Activated naive CD8-positive, alpha-beta T cell (primary cell): ENCODE results near the gene PPIL4.
"Not testable (repeated sequence)": the region's sequence is repeated elsewhere in the genome, so short reads cannot be mapped to it uniquely, and the experiment has no call there.

ENCODE experiments used
- H3K27ac Mint-ChIP-seq: one replicate; pipeline ENCODE4 v1.8.0; 2021; ENCODE audit warnings: mixed read lengths
- H3K27me3 Mint-ChIP-seq: one replicate; pipeline ENCODE4 v1.8.0; 2021; ENCODE audit warnings: mixed read lengths
- H3K36me3 Mint-ChIP-seq: one replicate; pipeline ENCODE4 v1.8.0; 2021; ENCODE audit warnings: mixed read lengths
- H3K4me1 Mint-ChIP-seq: one replicate; pipeline ENCODE4 v1.8.0; 2021; ENCODE audit warnings: low read depth, mixed read lengths
- H3K4me3 Mint-ChIP-seq: one replicate; pipeline ENCODE4 v1.8.0; 2021; ENCODE audit warnings: mild to moderate bottlenecking, mixed read lengths
- H3K9me3 Mint-ChIP-seq: one replicate; pipeline ENCODE4 v1.8.0; 2021; ENCODE audit warnings: low read depth, mixed read lengths

Gene PPIL4

GRCh38 chr6:149463781-149464180 lies 82.1 kb downstream of the PPIL4 start:
- H3K27ac Mint-ChIP-seq, result peak overlapping the region; percentile 30
- no peaks in the 10 kb centered on the region for H3K9me3 Mint-ChIP-seq
- peaks cover 22% of the 10 kb centered on the region for H3K36me3 Mint-ChIP-seq
- H3K4me3 Mint-ChIP-seq, result no peak overlapping the region
- H3K27me3 Mint-ChIP-seq, result no peaks in the 10 kb centered on the region
- H3K4me1 Mint-ChIP-seq, result peaks cover 32% of the 10 kb centered on the region

- not testable (repeated sequence) for H3K9me3 Mint-ChIP-seq, H3K4me3 Mint-ChIP-seq, H3K27me3 Mint-ChIP-seq
- Mint-ChIP-seq H3K4me1 (peaks cover 29% of the 10 kb centered on the region), H3K36me3 (peaks cover 18% of the 10 kb centered on the region), H3K27ac (peak overlapping the region; percentile 38)
Measured at GRCh38 chr6:149462712-149463111, 83.1 kb downstream of the PPIL4 start.

- Mint-ChIP-seq H3K27me3 (no peaks in the 10 kb centered on the region), H3K4me3 (no peak overlapping the region), H3K4me1 (peaks cover 27% of the 10 kb centered on the region), H3K27ac (no peak overlapping the region), H3K9me3 (no peaks in the 10 kb centered on the region), H3K36me3 (peaks cover 20% of the 10 kb centered on the region)
Measured at GRCh38 chr6:149461670-149462069, 84.2 kb downstream of the PPIL4 start.

- H3K4me1 Mint-ChIP-seq, result peaks cover 25% of the 10 kb centered on the region
- H3K4me3 Mint-ChIP-seq, H3K9me3 Mint-ChIP-seq, H3K27ac Mint-ChIP-seq, H3K27me3 Mint-ChIP-seq: not testable (repeated sequence)
- H3K36me3 Mint-ChIP-seq, result peaks cover 20% of the 10 kb centered on the region
Measured at GRCh38 chr6:149460249-149460648, 85.6 kb downstream of the PPIL4 start.

GRCh38 chr6:149459761-149460160 lies 86.1 kb downstream of the PPIL4 start:
- Mint-ChIP-seq H3K27me3 (no peaks in the 10 kb centered on the region), H3K4me3 (no peak overlapping the region), H3K36me3 (peaks cover 23% of the 10 kb centered on the region), H3K9me3 (no peaks in the 10 kb centered on the region), H3K27ac (no peak overlapping the region), H3K4me1 (peaks cover 25% of the 10 kb centered on the region)

- H3K27ac Mint-ChIP-seq, result peak overlapping the region; percentile 58
Measured at GRCh38 chr6:149458806-149459205, 87.0 kb downstream of the PPIL4 start.

GRCh38 chr6:149458196-149458595 lies 87.6 kb downstream of the PPIL4 start:
- Mint-ChIP-seq H3K27me3 (no peaks in the 10 kb centered on the region), H3K9me3 (no peaks in the 10 kb centered on the region), H3K4me1 (peaks cover 14% of the 10 kb centered on the region), H3K4me3 (no peak overlapping the region), H3K27ac (no peak overlapping the region), H3K36me3 (peaks cover 15% of the 10 kb centered on the region)

More at GRCh38 chr6:149458806-149459205, 87.0 kb downstream of the PPIL4 start:
- no peaks in the 10 kb centered on the region for H3K27me3 Mint-ChIP-seq
- H3K36me3 Mint-ChIP-seq, result peaks cover 19% of the 10 kb centered on the region
- peaks cover 17% of the 10 kb centered on the region for H3K4me1 Mint-ChIP-seq
- H3K4me3 Mint-ChIP-seq, result no peak overlapping the region
- no peaks in the 10 kb centered on the region for H3K9me3 Mint-ChIP-seq

- H3K4me1 Mint-ChIP-seq, result peaks cover 11% of the 10 kb centered on the region
- no peak overlapping the region for H3K4me3 Mint-ChIP-seq
- H3K9me3 Mint-ChIP-seq, result no peaks in the 10 kb centered on the region
- no peaks in the 10 kb centered on the region for H3K27me3 Mint-ChIP-seq
- H3K36me3 Mint-ChIP-seq, result peaks cover 12% of the 10 kb centered on the region
- no peak overlapping the region for H3K27ac Mint-ChIP-seq
Measured at GRCh38 chr6:149457316-149457884, 88.4 kb downstream of the PPIL4 start.

- Mint-ChIP-seq H3K9me3 (no peaks in the 10 kb centered on the region), H3K4me3 (no peak overlapping the region), H3K36me3 (peaks cover 9% of the 10 kb centered on the region), H3K27me3 (no peaks in the 10 kb centered on the region), H3K4me1 (peaks cover 11% of the 10 kb centered on the region), H3K27ac (no peak overlapping the region)
Measured at GRCh38 chr6:149456311-149457021, 89.4 kb downstream of the PPIL4 start.

GRCh38 chr6:149455031-149455732 lies 90.7 kb downstream of the PPIL4 start:
- Mint-ChIP-seq H3K4me1 (peaks cover 11% of the 10 kb centered on the region), H3K27ac (no peak overlapping the region), H3K27me3 (no peaks in the 10 kb centered on the region), H3K9me3 (no peaks in the 10 kb centered on the region), H3K4me3 (no peak overlapping the region), H3K36me3 (peaks cover 7% of the 10 kb centered on the region)
